ENCODE results near the gene SUCO.
"Not testable (repeated sequence)": the region's sequence is repeated elsewhere in the genome, so short reads cannot be mapped to it uniquely, and the experiment has no call there.

Gene SUCO

DNA sequence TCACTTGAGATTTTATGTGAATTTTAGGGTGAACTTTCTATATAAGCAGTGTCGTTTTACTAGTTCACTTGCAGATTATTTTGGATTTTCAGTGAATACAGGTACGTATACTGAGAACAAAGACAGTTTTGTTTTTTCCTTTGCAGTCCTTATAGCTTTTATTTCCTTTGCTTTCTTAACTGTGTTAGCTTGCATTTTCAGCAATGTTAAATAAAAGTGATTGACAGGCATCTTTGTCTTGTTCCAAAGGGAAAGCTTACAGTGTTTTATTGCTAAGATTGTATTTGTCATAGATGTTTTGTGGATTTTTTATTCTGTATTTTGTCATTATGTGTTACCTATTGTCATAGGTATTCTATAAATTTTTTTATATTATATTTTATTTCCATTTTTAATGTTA lies 72.7 kb downstream of the SUCO start:
- ATAC-seq (no peak), DNase-seq (ENCODE audit: low spot score in 2 of 2) (no peak)
- Mint-ChIP-seq H3K9me3 (no peaks in the 10 kb centered on the region), H3K36me3 (peaks cover 76% of the 10 kb centered on the region), H3K4me1 (peaks cover 5% of the 10 kb centered on the region), H3K4me3 (no peak overlapping the region), H3K27ac (no peak overlapping the region)

DNA sequence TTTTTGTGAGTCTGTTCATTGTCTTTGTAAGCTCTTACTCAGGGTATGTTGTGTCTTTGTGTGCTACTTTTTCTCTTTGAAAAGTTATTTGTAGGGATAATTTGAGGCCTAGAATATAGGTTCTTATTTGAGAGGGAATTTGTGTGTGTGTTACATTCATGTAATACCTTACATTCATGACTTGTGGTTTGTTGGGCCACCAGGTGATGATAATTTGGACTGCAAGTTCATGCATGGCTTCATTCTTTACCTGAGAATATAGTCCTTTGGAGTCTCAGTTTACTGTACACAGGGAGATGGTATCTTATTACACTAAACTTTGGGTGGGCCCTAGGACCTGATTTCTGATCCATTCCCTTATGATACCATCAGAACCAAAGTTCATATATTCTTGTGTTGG lies 74.2 kb downstream of the SUCO start:
- ATAC-seq, result no peak
- no peaks in the 10 kb centered on the region for H3K9me3 Mint-ChIP-seq
- peaks cover 83% of the 10 kb centered on the region for H3K36me3 Mint-ChIP-seq
- peaks cover 5% of the 10 kb centered on the region for H3K4me1 Mint-ChIP-seq
- H3K4me3 Mint-ChIP-seq, result no peak overlapping the region
- H3K27ac Mint-ChIP-seq, result no peak overlapping the region
- no peak for DNase-seq (ENCODE audit: low spot score in 2 of 2)

DNA sequence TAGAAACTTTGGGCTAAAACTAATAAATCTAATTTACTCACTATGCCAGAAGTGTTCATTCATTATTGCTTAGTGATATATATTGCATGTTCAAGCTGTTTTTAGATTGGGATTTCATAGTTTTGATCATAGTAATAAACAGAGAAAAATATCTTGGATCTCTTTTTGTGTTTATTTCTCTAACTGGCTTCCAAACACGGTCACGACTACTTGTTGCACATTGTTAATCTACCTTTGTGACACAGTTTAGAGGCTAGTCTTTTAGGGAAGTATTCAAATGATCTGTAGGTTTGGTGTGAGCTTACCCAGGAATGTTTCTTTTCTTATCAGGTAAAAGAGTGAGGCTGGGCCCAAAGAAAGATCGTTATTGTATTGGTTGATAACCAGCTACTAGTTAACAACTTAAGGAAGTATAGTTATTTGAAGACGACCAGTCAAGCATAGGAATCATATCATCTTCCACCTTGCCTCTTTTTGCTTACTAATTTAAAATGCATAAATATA lies 75.2 kb downstream of the SUCO start:
- Mint-ChIP-seq H3K9me3 (no peaks in the 10 kb centered on the region), H3K4me1 (peaks cover 5% of the 10 kb centered on the region), H3K36me3 (peaks cover 76% of the 10 kb centered on the region), H3K27ac (no peak overlapping the region), H3K4me3 (no peak overlapping the region)
- ATAC-seq (no peak), DNase-seq (ENCODE audit: low spot score in 2 of 2) (no peak)

DNA sequence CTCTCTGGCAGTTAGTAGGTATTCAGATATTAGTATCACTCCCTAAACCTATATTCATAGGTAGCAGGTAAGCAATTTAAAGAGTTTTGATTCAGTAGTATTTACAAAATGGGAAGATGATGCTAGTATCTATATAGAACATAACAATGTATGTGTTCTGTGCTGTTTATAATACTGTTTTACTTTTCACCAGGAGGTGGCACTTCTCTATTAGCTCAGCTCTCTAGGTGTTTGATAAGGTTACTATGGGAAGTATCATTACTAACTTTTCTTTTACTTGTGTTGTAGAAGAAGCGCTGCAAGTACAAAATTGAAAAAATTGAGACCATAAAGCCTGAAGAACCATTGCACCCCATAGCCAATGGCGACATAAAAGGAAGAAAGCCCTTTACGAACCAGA lies 76.6 kb downstream of the SUCO start:
- no peak for DNase-seq (ENCODE audit: low spot score in 2 of 2)
- H3K36me3 Mint-ChIP-seq, result peaks cover 63% of the 10 kb centered on the region
- H3K9me3 Mint-ChIP-seq, result no peaks in the 10 kb centered on the region
- ATAC-seq, result peak; percentile 76
- H3K4me3 Mint-ChIP-seq, result no peak overlapping the region
- no peak overlapping the region for H3K27ac Mint-ChIP-seq
- H3K4me1 Mint-ChIP-seq, result peaks cover 5% of the 10 kb centered on the region

DNA sequence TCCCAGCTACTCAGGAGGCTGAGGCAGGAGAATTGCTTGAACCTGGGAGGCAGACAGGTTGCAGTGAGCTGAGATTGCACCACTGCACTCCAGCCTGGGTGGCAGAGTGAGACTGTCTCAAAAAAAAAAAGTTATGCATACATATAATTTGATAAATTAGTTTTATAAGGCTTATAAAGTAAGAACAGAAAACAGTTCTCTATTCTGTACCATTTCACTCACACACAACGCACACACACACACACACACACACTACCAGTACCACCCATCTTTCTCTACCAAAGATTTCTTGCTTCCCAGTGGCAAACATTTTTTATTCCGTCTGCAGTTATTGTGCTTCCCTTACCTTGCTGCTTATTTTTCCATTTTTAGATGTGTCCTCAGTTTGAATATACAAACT lies 79.5 kb downstream of the SUCO start:
- Mint-ChIP-seq H3K27ac (no peak overlapping the region), H3K9me3 (peaks cover 10% of the 10 kb centered on the region), H3K4me3 (no peak overlapping the region), H3K4me1 (peaks cover 5% of the 10 kb centered on the region), H3K36me3 (peaks cover 38% of the 10 kb centered on the region)
- ATAC-seq, result no peak
- DNase-seq (ENCODE audit: low spot score in 2 of 2), result no peak

DNA sequence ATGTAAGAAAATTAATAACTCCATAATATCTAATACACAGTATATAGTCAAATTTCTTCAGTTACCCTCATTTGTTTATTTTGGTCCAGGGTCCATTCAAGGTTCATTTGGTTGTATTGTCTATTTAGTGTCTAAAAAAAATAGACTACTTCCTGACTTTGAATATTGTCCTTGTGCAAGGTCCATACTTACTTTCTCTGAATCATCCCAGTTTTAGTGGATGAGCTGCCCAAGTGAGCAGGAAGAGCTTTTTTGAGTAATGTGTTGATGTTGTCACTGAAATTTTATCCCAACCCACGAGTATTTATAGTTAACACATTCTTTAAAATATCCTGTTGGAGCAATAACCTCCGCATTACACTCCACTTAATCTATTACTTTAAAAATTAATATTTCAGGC lies 80.3 kb downstream of the SUCO start:
- no peak overlapping the region for H3K4me3 Mint-ChIP-seq
- peaks cover 37% of the 10 kb centered on the region for H3K36me3 Mint-ChIP-seq
- H3K27ac Mint-ChIP-seq, result no peak overlapping the region
- DNase-seq (ENCODE audit: low spot score in 2 of 2) (no peak), ATAC-seq (no peak)
- peaks cover 10% of the 10 kb centered on the region for H3K9me3 Mint-ChIP-seq
- H3K4me1 Mint-ChIP-seq, result peaks cover 5% of the 10 kb centered on the region

DNA sequence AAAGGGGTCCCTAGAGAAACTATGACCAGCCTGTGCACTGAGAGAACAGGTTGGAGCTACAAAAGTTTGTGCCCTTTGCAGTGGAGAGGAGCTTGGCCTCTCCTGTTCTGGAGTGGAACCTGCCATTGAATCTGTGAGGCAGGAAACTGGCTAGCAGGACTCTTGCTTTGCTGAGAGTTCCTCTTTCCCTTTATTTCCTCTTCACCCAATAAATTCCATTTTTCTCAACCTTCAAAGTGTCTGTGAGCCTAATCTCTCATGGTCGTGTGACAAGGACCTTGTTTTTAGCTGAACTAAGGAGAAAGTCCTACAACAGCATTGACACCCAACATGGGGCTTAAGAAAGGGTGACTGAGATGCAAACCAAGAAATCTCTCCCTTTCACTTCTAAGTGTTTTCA lies 83.2 kb downstream of the SUCO start:
- H3K36me3 Mint-ChIP-seq, result peaks cover 16% of the 10 kb centered on the region
- ATAC-seq, result no peak
- peaks cover 19% of the 10 kb centered on the region for H3K9me3 Mint-ChIP-seq
- DNase-seq (ENCODE audit: low spot score in 2 of 2), result no peak
- no peaks in the 10 kb centered on the region for H3K4me1 Mint-ChIP-seq
- H3K27ac Mint-ChIP-seq, result no peak overlapping the region
- no peak overlapping the region for H3K4me3 Mint-ChIP-seq

DNA sequence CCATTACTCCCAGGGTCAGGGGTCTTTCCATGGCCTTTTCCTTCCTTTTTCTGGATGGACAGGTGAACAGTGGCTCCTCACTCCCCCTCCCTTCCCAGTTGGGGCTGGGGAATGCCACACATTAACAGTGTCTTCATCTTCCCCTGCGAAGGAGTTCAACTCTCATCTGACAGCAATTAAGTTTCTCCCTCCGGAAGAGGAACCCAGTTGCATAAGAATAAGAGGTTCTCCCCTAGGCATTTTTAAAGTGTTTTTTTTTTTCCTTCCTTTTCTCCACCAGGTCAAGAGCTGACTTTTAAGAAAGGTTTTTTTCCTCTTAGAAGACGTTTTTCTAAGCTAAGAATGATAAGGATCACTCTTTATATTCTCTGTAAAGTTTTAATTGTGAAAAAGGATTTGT lies 83.7 kb downstream of the SUCO start:
- no peaks in the 10 kb centered on the region for H3K4me1 Mint-ChIP-seq
- H3K27ac Mint-ChIP-seq, result no peak overlapping the region
- peaks cover 23% of the 10 kb centered on the region for H3K9me3 Mint-ChIP-seq
- no peak overlapping the region for H3K4me3 Mint-ChIP-seq
- peaks cover 12% of the 10 kb centered on the region for H3K36me3 Mint-ChIP-seq
- ATAC-seq (no peak), DNase-seq (ENCODE audit: low spot score in 2 of 2) (no peak)

DNA sequence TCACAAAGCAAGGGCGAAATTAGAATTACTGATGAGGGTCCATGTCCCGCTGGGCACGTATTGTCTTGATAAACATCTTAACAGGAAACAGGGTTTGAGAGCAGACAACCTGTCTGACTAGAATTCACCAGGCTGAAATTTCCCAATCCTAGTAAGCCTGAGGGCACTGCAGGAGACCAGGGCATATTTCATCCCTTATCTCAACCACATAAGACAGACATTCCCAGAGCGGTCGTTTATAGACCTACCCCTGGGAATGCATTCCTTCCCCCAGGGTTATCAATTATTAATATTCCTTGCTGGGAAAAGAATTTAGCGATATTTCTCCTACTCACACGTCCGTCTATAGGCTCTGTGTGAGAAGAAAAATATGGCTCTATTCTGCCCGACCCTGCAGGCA lies 87.7 kb downstream of the SUCO start:
- H3K36me3 Mint-ChIP-seq; H3K27ac Mint-ChIP-seq; H3K4me1 Mint-ChIP-seq; H3K4me3 Mint-ChIP-seq; DNase-seq (ENCODE audit: low spot score in 2 of 2); ATAC-seq: not testable (repeated sequence)
- peaks cover 23% of the 10 kb centered on the region for H3K9me3 Mint-ChIP-seq

DNA sequence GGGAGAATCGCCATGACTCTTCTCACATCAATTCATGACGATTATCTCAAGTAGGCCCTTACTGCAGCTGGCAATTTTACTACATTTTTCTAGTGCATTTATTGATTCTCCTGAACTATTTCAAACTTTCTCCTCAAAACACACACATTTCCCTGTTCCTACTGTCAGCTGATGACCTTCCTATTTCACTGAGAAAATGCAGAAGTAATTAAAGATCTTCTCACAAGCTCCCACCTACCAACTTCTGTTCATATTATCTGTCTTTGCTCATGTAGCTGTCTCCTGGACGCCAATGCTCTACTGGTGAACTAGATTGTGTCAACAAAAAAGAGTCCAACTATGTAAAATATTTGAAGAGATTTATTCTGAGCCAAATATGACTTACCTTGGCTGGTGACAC lies 89.6 kb downstream of the SUCO start:
- no peak overlapping the region for H3K4me3 Mint-ChIP-seq
- DNase-seq (ENCODE audit: low spot score in 2 of 2) (no peak), ATAC-seq (no peak)
- no peak overlapping the region for H3K27ac Mint-ChIP-seq
- H3K9me3 Mint-ChIP-seq, result peaks cover 15% of the 10 kb centered on the region
- H3K36me3 Mint-ChIP-seq, result peaks cover 4% of the 10 kb centered on the region
- H3K4me1 Mint-ChIP-seq, result peaks cover 2% of the 10 kb centered on the region

DNA sequence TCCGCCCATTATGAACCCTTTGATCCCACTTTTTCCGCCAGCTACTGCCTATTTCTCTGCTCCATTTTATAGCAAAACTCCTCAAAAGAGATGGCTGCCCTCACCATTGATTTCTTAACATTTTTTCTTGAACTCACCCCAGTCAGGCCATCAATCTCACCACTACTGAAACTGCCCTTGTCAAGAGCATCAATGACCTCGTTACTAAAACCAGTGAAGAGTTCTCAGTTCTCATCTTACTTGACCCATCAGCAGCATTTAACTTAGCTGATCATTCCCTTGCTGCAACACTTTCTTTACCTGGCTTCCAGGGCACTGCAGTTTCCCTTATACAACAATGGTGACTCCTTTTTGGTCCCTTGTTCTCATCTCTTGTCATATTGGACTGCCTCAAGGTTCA lies 90.8 kb downstream of the SUCO start:
- H3K36me3 Mint-ChIP-seq, result peaks cover 4% of the 10 kb centered on the region
- H3K4me3 Mint-ChIP-seq, result no peak overlapping the region
- no peak for DNase-seq (ENCODE audit: low spot score in 2 of 2)
- ATAC-seq, result no peak
- H3K4me1 Mint-ChIP-seq, result peaks cover 12% of the 10 kb centered on the region
- H3K9me3 Mint-ChIP-seq, result peaks cover 15% of the 10 kb centered on the region
- no peak overlapping the region for H3K27ac Mint-ChIP-seq

DNA sequence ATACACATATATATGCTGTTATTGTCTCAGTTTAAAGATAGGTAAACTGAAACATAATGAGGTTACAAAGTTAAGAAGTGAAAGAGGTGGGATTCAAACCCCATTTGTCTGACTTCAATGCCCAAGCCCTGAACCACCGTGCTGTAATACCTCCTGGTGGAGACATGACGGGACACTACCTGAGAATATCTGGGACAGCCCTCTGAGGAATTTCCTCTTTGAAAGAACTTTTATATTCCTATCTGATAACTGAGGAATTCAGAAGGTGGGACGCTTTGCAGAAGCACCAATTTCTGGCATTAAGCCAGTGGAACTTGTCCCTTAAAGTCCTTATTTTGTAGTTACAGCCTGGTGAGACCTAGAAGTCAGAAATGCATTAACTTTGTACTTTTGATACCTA lies 93.9 kb downstream of the SUCO start:
- Mint-ChIP-seq H3K36me3 (no peaks in the 10 kb centered on the region), H3K27ac (no peak overlapping the region), H3K4me1 (peaks cover 34% of the 10 kb centered on the region), H3K9me3 (peaks cover 2% of the 10 kb centered on the region), H3K4me3 (no peak overlapping the region)
- DNase-seq (ENCODE audit: low spot score in 2 of 2) (no peak), ATAC-seq (no peak)

DNA sequence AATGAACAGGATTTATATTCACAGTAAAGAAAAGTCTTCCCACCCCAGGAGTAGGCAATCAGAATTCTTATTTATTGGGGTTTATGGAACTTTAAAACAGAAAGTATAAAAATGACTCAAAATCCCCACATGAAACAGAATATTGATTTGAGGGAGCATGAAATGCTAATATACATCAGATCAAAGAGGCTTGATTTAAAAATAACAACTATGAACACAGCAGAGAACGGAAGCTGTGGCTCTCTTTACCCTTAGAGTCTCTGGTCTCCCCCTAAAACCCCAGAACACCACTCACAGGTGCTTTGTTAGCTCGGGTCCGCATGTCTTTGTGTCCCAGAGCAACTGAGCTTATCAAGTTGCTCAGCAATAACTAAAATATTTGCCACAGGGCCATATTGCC lies 94.8 kb downstream of the SUCO start:
- ATAC-seq (peak; percentile 53), DNase-seq (ENCODE audit: low spot score in 2 of 2) (no peak)
- Mint-ChIP-seq H3K9me3 (no peaks in the 10 kb centered on the region), H3K36me3 (no peaks in the 10 kb centered on the region), H3K27ac (peak overlapping the region; percentile 29), H3K4me1 (peaks cover 34% of the 10 kb centered on the region), H3K4me3 (no peak overlapping the region)

DNA sequence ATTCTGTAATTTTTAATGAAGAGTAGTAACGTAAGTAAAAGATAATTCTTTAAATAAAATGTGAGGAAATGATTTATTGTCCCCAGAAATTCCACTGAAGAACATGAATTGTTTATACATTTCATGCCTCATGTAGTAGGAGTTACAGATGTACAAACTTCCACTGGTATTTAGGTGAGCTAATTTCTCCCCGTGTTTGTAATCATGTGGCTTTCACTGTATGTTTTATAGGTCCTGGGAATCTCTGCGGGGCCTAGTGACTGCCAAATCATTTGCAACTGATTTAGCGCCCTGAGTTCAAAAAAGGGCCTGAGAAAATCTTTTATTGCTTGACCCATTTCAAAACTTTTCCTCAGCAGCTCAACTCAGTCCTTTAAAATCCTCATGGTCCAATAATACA lies 95.5 kb downstream of the SUCO start:
- peaks cover 34% of the 10 kb centered on the region for H3K4me1 Mint-ChIP-seq
- DNase-seq (ENCODE audit: low spot score in 2 of 2) (no peak), ATAC-seq (no peak)
- no peak overlapping the region for H3K27ac Mint-ChIP-seq
- H3K9me3 Mint-ChIP-seq, result no peaks in the 10 kb centered on the region
- no peaks in the 10 kb centered on the region for H3K36me3 Mint-ChIP-seq
- no peak overlapping the region for H3K4me3 Mint-ChIP-seq

DNA sequence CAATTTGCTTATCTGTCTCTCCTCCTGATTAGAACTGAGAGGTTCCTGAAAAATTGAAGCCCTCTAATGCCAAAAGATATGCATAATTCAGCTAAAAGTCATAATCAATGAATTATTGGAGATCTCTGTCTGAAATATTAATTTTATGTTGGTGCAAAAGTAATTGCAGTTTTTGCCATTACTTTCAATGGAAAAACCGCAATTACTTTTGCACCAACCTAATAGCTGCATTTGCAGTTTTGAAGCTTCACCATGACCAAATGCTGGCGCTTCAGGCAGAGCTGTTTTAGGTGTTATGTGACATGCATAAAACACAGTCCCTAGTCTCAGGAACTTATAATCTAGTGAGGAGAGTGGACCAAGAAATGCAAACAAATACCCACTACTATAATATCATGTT lies 96.2 kb downstream of the SUCO start:
- no peaks in the 10 kb centered on the region for H3K36me3 Mint-ChIP-seq
- H3K27ac Mint-ChIP-seq, result no peak overlapping the region
- H3K4me3 Mint-ChIP-seq, result no peak overlapping the region
- peaks cover 34% of the 10 kb centered on the region for H3K4me1 Mint-ChIP-seq
- DNase-seq (ENCODE audit: low spot score in 2 of 2), result no peak
- no peak for ATAC-seq
- no peaks in the 10 kb centered on the region for H3K9me3 Mint-ChIP-seq

DNA sequence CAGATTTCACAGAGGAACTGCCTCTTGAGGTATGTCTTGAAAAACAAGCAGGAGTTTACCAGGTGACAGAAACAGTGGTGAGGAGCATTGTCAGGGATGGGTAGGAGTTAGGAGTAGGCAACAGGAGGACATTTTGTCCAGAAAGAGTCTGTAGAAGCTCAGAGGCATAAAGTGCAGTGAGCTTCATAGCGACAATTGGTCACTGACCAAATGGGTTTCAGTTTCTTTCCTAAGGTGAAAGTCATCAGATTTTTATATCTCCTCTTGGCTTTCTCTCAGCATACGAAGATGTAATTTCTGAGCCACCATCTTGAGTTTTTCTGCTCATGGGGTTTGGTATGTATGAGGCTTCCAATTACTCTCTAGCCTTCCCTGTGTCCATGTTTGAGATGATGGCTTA lies 96.7 kb downstream of the SUCO start:
- no peak overlapping the region for H3K4me3 Mint-ChIP-seq
- peaks cover 34% of the 10 kb centered on the region for H3K4me1 Mint-ChIP-seq
- ATAC-seq (peak; percentile 39), DNase-seq (ENCODE audit: low spot score in 2 of 2) (no peak)
- no peaks in the 10 kb centered on the region for H3K9me3 Mint-ChIP-seq
- H3K27ac Mint-ChIP-seq, result no peak overlapping the region
- H3K36me3 Mint-ChIP-seq, result no peaks in the 10 kb centered on the region
